Activated T-helper 17 cell treated with anti-CD3 and anti-CD28 coated beads, Interleukin-2, amount 50 U/mL, for 72 hours (primary cell): ENCODE results near the gene CACHD1. TPM values are rescaled to one million over a fixed set of nuclear protein-coding genes. Genes with fewer than 3 reads are reported as not detected.

ENCODE experiments used
- ATAC-seq: fragments of 150-1000 bp; cut with Tn5 transposase; replicated peaks from 2 replicates; pipeline ENCODE4 v1.10.0; 2021; ENCODE audit warnings: mild to moderate bottlenecking, moderate library complexity
- H3K27ac Mint-ChIP-seq: one replicate; pipeline ENCODE4 v1.8.0; 2022; ENCODE audit warnings: mixed read lengths
- H3K27me3 Mint-ChIP-seq: one replicate; pipeline ENCODE4 v1.8.0; 2022; ENCODE audit warnings: mixed read lengths
- H3K36me3 Mint-ChIP-seq: one replicate; pipeline ENCODE4 v1.8.0; 2022; ENCODE audit warnings: low read depth, mild to moderate bottlenecking, mixed read lengths
- H3K4me1 Mint-ChIP-seq: one replicate; pipeline ENCODE4 v1.8.0; 2022; ENCODE audit warnings: mixed read lengths
- H3K4me3 Mint-ChIP-seq: one replicate; pipeline ENCODE4 v1.8.0; 2022; ENCODE audit warnings: mild to moderate bottlenecking, mixed read lengths
- H3K9me3 Mint-ChIP-seq: one replicate; pipeline ENCODE4 v1.8.0; 2022; ENCODE audit warnings: mixed read lengths
- total RNA-seq, 2 donors: library from RNA; stranded (reverse); gene quantifications; one replicate each; pipeline ENCODE4 v1.2.3, GENCODE V29; 2022

Gene CACHD1
- total RNA-seq, 2 donors from 2014 or later, result 0.06 TPM; not detected in 1

GRCh38 chr1:64578270-64578973, 108.5 kb downstream of the CACHD1 start:
- Mint-ChIP-seq H3K9me3 (no peaks in the 10 kb centered on the region), H3K36me3 (no peaks in the 10 kb centered on the region), H3K4me1 (no peaks in the 10 kb centered on the region), H3K27ac (no peak overlapping the region), H3K27me3 (no peaks in the 10 kb centered on the region), H3K4me3 (no peak overlapping the region)
- no peak for ATAC-seq

- no peaks in the 10 kb centered on the region for H3K9me3 Mint-ChIP-seq
- no peaks in the 10 kb centered on the region for H3K4me1 Mint-ChIP-seq
- no peak overlapping the region for H3K4me3 Mint-ChIP-seq
- ATAC-seq, result no peak
- no peaks in the 10 kb centered on the region for H3K36me3 Mint-ChIP-seq
- H3K27ac Mint-ChIP-seq, result no peak overlapping the region
- H3K27me3 Mint-ChIP-seq, result peaks cover 4% of the 10 kb centered on the region
Observed at GRCh38 chr1:64579767-64580166, 109.8 kb downstream of the CACHD1 start.

- Mint-ChIP-seq H3K9me3 (no peaks in the 10 kb centered on the region), H3K4me3 (no peak overlapping the region), H3K27me3 (peaks cover 4% of the 10 kb centered on the region), H3K4me1 (no peaks in the 10 kb centered on the region), H3K36me3 (no peaks in the 10 kb centered on the region), H3K27ac (no peak overlapping the region)
- ATAC-seq, result no peak
Observed at GRCh38 chr1:64581135-64581842, 111.4 kb downstream of the CACHD1 start.

GRCh38 chr1:64581843-64582185, 111.9 kb downstream of the CACHD1 start:
- no peaks in the 10 kb centered on the region for H3K9me3 Mint-ChIP-seq
- H3K27ac Mint-ChIP-seq, result no peak overlapping the region
- no peak overlapping the region for H3K4me3 Mint-ChIP-seq
- no peaks in the 10 kb centered on the region for H3K36me3 Mint-ChIP-seq
- H3K27me3 Mint-ChIP-seq, result peaks cover 4% of the 10 kb centered on the region
- no peak for ATAC-seq
- no peaks in the 10 kb centered on the region for H3K4me1 Mint-ChIP-seq

- Mint-ChIP-seq H3K27ac (no peak overlapping the region), H3K4me3 (no peak overlapping the region), H3K9me3 (no peaks in the 10 kb centered on the region), H3K27me3 (peaks cover 4% of the 10 kb centered on the region), H3K36me3 (no peaks in the 10 kb centered on the region), H3K4me1 (no peaks in the 10 kb centered on the region)
- no peak for ATAC-seq
Observed at GRCh38 chr1:64584479-64584878, 114.5 kb downstream of the CACHD1 start.

GRCh38 chr1:64588876-64589275, 118.9 kb downstream of the CACHD1 start:
- no peaks in the 10 kb centered on the region for H3K9me3 Mint-ChIP-seq
- H3K27me3 Mint-ChIP-seq, result peaks cover 4% of the 10 kb centered on the region
- no peak for ATAC-seq
- no peaks in the 10 kb centered on the region for H3K4me1 Mint-ChIP-seq
- no peaks in the 10 kb centered on the region for H3K36me3 Mint-ChIP-seq
- no peak overlapping the region for H3K27ac Mint-ChIP-seq
- H3K4me3 Mint-ChIP-seq, result no peak overlapping the region

GRCh38 chr1:64590316-64590715, 120.4 kb downstream of the CACHD1 start:
- no peak overlapping the region for H3K4me3 Mint-ChIP-seq
- H3K9me3 Mint-ChIP-seq, result no peaks in the 10 kb centered on the region
- H3K27ac Mint-ChIP-seq, result no peak overlapping the region
- no peaks in the 10 kb centered on the region for H3K27me3 Mint-ChIP-seq
- H3K36me3 Mint-ChIP-seq, result no peaks in the 10 kb centered on the region
- no peak for ATAC-seq
- no peaks in the 10 kb centered on the region for H3K4me1 Mint-ChIP-seq

GRCh38 chr1:64594446-64594845, 124.5 kb downstream of the CACHD1 start:
- Mint-ChIP-seq H3K4me1 (no peaks in the 10 kb centered on the region), H3K27me3 (peaks cover 3% of the 10 kb centered on the region), H3K9me3 (no peaks in the 10 kb centered on the region), H3K36me3 (no peaks in the 10 kb centered on the region), H3K4me3 (no peak overlapping the region), H3K27ac (no peak overlapping the region)
- no peak for ATAC-seq

- Mint-ChIP-seq H3K9me3 (no peaks in the 10 kb centered on the region), H3K27me3 (peaks cover 7% of the 10 kb centered on the region), H3K4me3 (no peak overlapping the region), H3K27ac (no peak overlapping the region), H3K4me1 (no peaks in the 10 kb centered on the region), H3K36me3 (no peaks in the 10 kb centered on the region)
- no peak for ATAC-seq
Observed at GRCh38 chr1:64595871-64596515, 126.1 kb downstream of the CACHD1 start.

- Mint-ChIP-seq H3K27ac (no peak overlapping the region), H3K4me3 (no peak overlapping the region), H3K9me3 (no peaks in the 10 kb centered on the region), H3K4me1 (no peaks in the 10 kb centered on the region), H3K27me3 (peaks cover 7% of the 10 kb centered on the region), H3K36me3 (no peaks in the 10 kb centered on the region)
- ATAC-seq, result no peak
Observed at GRCh38 chr1:64597113-64597512, 127.2 kb downstream of the CACHD1 start.

GRCh38 chr1:64598100-64598571, 128.2 kb downstream of the CACHD1 start:
- no peaks in the 10 kb centered on the region for H3K4me1 Mint-ChIP-seq
- H3K9me3 Mint-ChIP-seq, result no peaks in the 10 kb centered on the region
- H3K27ac Mint-ChIP-seq, result no peak overlapping the region
- ATAC-seq, result no peak
- no peak overlapping the region for H3K4me3 Mint-ChIP-seq
- H3K36me3 Mint-ChIP-seq, result no peaks in the 10 kb centered on the region
- H3K27me3 Mint-ChIP-seq, result peaks cover 7% of the 10 kb centered on the region

- no peak for ATAC-seq
Observed at GRCh38 chr1:64599242-64599641, 129.3 kb downstream of the CACHD1 start.

GRCh38 chr1:64601207-64601606, 131.3 kb downstream of the CACHD1 start:
- Mint-ChIP-seq H3K9me3 (no peaks in the 10 kb centered on the region), H3K36me3 (no peaks in the 10 kb centered on the region), H3K4me3 (no peak overlapping the region), H3K27ac (no peak overlapping the region), H3K27me3 (peaks cover 7% of the 10 kb centered on the region), H3K4me1 (no peaks in the 10 kb centered on the region)
- ATAC-seq, result no peak

More at GRCh38 chr1:64599242-64599641, 129.3 kb downstream of the CACHD1 start:
- no peaks in the 10 kb centered on the region for H3K4me1 Mint-ChIP-seq
- no peaks in the 10 kb centered on the region for H3K36me3 Mint-ChIP-seq
- no peaks in the 10 kb centered on the region for H3K9me3 Mint-ChIP-seq
- H3K27ac Mint-ChIP-seq, result no peak overlapping the region
- H3K4me3 Mint-ChIP-seq, result no peak overlapping the region
- peaks cover 7% of the 10 kb centered on the region for H3K27me3 Mint-ChIP-seq

GRCh38 chr1:64608005-64608650, 138.2 kb downstream of the CACHD1 start:
- H3K9me3 Mint-ChIP-seq, result peaks cover 5% of the 10 kb centered on the region
- no peaks in the 10 kb centered on the region for H3K27me3 Mint-ChIP-seq
- ATAC-seq, result no peak
- no peak overlapping the region for H3K27ac Mint-ChIP-seq
- H3K4me3 Mint-ChIP-seq, result no peak overlapping the region
- no peaks in the 10 kb centered on the region for H3K4me1 Mint-ChIP-seq
- no peaks in the 10 kb centered on the region for H3K36me3 Mint-ChIP-seq
